GM18502 (cell line): ENCODE data around the gene SLC9A5.

Experiments
- ATAC-seq: cut with Tn5 transposase; IDR thresholded peaks from one replicate; pipeline ENCODE4 v1.9.1; 2021; ENCODE audit warnings: mild to moderate bottlenecking; ENCODE audit not compliant: unreplicated experiment, poor library complexity

Gene SLC9A5

GRCh38 chr16:67248401-67249177 is at the start of gene SLC9A5:
SLC9A5 (plus strand) TSS chr16:67248979; CDS start chr16:67249015, 36 bp downstream.
- ATAC-seq: no peak

- no peak for ATAC-seq
Measured at GRCh38 chr16:67199011-67199807, 49.6 kb upstream of the SLC9A5 start, which contains the start of gene ELMO3. ELMO3 (plus strand) TSS chr16:67199131; CDS start chr16:67199327, 196 bp downstream.

- no peak for ATAC-seq
Measured at GRCh38 chr16:67199808-67200198, 49.0 kb upstream of the SLC9A5 start.

GRCh38 chr16:67200491-67200890 is 48.3 kb upstream of the SLC9A5 start:
- ATAC-seq: no peak

- ATAC-seq: no peak
Measured at GRCh38 chr16:67201411-67202345, 47.1 kb upstream of the SLC9A5 start.

- no peak for ATAC-seq
Measured at GRCh38 chr16:67202426-67202825, 46.4 kb upstream of the SLC9A5 start.

- ATAC-seq: no peak
Measured at GRCh38 chr16:67202956-67203493, 45.8 kb upstream of the SLC9A5 start.

- no peak for ATAC-seq
Measured at GRCh38 chr16:67204076-67204475, 44.7 kb upstream of the SLC9A5 start.

- ATAC-seq: no peak
Measured at GRCh38 chr16:67206129-67206837, 42.5 kb upstream of the SLC9A5 start.

GRCh38 chr16:67206838-67207248 is 41.9 kb upstream of the SLC9A5 start:
- ATAC-seq: no peak

GRCh38 chr16:67207249-67208091 is 41.3 kb upstream of the SLC9A5 start:
- ATAC-seq: no peak

- no peak for ATAC-seq
Measured at GRCh38 chr16:67208154-67208896, 40.5 kb upstream of the SLC9A5 start.

- no peak for ATAC-seq
Measured at GRCh38 chr16:67209565-67209964, 39.2 kb upstream of the SLC9A5 start.

GRCh38 chr16:67210069-67210937 is 38.5 kb upstream of the SLC9A5 start:
- ATAC-seq: no peak

GRCh38 chr16:67211674-67212073 is 37.1 kb upstream of the SLC9A5 start:
- no peak for ATAC-seq

GRCh38 chr16:67212766-67213165 is 36.0 kb upstream of the SLC9A5 start:
- ATAC-seq: no peak
